T-cell (primary cell): ENCODE measurements around the gene RASSF3. TPM values are rescaled to one million over a fixed set of nuclear protein-coding genes. Genes with fewer than 3 reads are reported as not detected.
A peak's percentile ranks its signal among the peaks of the same experiment; 100 is the strongest.
"Not testable (repeated sequence)": the region's sequence is repeated elsewhere in the genome, so short reads cannot be mapped to it uniquely, and the experiment has no call there.

Source experiments
- ATAC-seq, 4 experiments: fragments of 200-7000 bp in 3 of 4; fragments of 150-1000 bp in 1 of 4; cut with Tn5 transposase; replicated peaks in 1 of 4; 1 replicate in 3 of 4; 2 replicates in 1 of 4; pipeline ENCODE4 v1.10.0; 2021; ENCODE audit warnings: moderate library complexity in 3 of 4, mild to moderate bottlenecking in 2 of 4, moderate number of reproducible peaks in 1 of 4
- CTCF ChIA-PET, 2 donors: fragments of 300-600 bp; sonication (Branson Sonifier 250); formaldehyde crosslinking; loops; one replicate each; lab custom pipeline; 2022; ENCODE audit warnings: antibody characterized with exemption in 2 of 2; lab: Charles Lee
- POLR2A ChIA-PET, 2 donors: fragments of 300-600 bp; sonication (Branson Sonifier 250); formaldehyde crosslinking; loops; one replicate each; lab custom pipeline; 2022; ENCODE audit warnings: antibody characterized with exemption in 2 of 2; lab: Charles Lee
- DNase-seq, 35 experiments: peaks; one replicate each; pipeline versions ENCODE4 v3.0.0 to v3.0.0-alpha.2; 2013 to 2023
- H3K27ac ChIP-seq: one replicate; pipeline ENCODE4 v1.5.1; 2013; ENCODE audit warnings: low read length
- H3K27me3 ChIP-seq, 2 experiments: replicated peaks in 1 of 2; 1 replicate in 1 of 2; 2 replicates in 1 of 2; pipeline versions ENCODE4 v1.6.1 to v1.7.0; 2013; ENCODE audit warnings: low read length in 1 of 2, mixed read lengths in 1 of 2; ENCODE audit not compliant: control insufficient read depth in 2 of 2, insufficient read depth in 2 of 2; ENCODE audit errors: extremely low read depth in 1 of 2
- H3K36me3 ChIP-seq, 2 donors: 1 replicate in 1 of 2; 2 replicates in 1 of 2; pipeline versions ENCODE4 v1.6.1 to v1.7.0; 2013; ENCODE audit warnings: low read length in 1 of 2; ENCODE audit not compliant: control insufficient read depth in 2 of 2, insufficient read depth in 1 of 2; ENCODE audit errors: extremely low read depth in 1 of 2
- H3K4me1 ChIP-seq, 2 experiments: 1 replicate in 1 of 2; 2 replicates in 1 of 2; pipeline versions ENCODE4 v1.6.1 to v1.7.0; 2013; ENCODE audit warnings: low read length in 2 of 2, mixed read lengths in 1 of 2; ENCODE audit not compliant: insufficient read depth in 2 of 2, control insufficient read depth in 1 of 2; ENCODE audit errors: extremely low read depth in 1 of 2
- H3K4me3 ChIP-seq, 2 donors: 1 replicate in 1 of 2; 2 replicates in 1 of 2; pipeline versions ENCODE4 v1.5.1 to v1.7.0; 2013; ENCODE audit warnings: mild to moderate bottlenecking in 2 of 2, low read length in 1 of 2, moderate library complexity in 1 of 2; ENCODE audit not compliant: control insufficient read depth in 1 of 2; ENCODE audit errors: extremely low read depth in 1 of 2
- H3K9me3 ChIP-seq: 2 replicates; pipeline ENCODE4 v1.7.0; 2013
- H3K27ac Mint-ChIP-seq, 2 donors: one replicate each; pipeline ENCODE4 v1.8.0; 2020 to 2021; ENCODE audit warnings: mild to moderate bottlenecking in 2 of 2, mixed read lengths in 2 of 2
- H3K27me3 Mint-ChIP-seq, 2 donors: one replicate each; pipeline ENCODE4 v1.8.0; 2021 to 2022; ENCODE audit warnings: mixed read lengths in 2 of 2
- H3K36me3 Mint-ChIP-seq: one replicate; pipeline ENCODE4 v1.8.0; 2021; ENCODE audit warnings: mixed read lengths
- H3K4me1 Mint-ChIP-seq, 3 donors: one replicate each; pipeline ENCODE4 v1.8.0; 2020 to 2022; ENCODE audit warnings: mixed read lengths in 3 of 3, mild to moderate bottlenecking in 1 of 3
- H3K4me3 Mint-ChIP-seq, 3 donors: one replicate each; pipeline ENCODE4 v1.8.0; 2020 to 2022; ENCODE audit warnings: mild to moderate bottlenecking in 3 of 3, mixed read lengths in 3 of 3, moderate library complexity in 3 of 3
- H3K9me3 Mint-ChIP-seq, 3 donors: one replicate each; pipeline ENCODE4 v1.8.0; 2020 to 2022; ENCODE audit warnings: mixed read lengths in 3 of 3
- WGBS: methylation state at CpG from one replicate; pipeline ENCODE4 v1.1.5; 2013; ENCODE audit warnings: missing lambda C conversion rate; ENCODE audit not compliant: insufficient coverage; 5-methylcytosine and 5-hydroxymethylcytosine counted together
- total RNA-seq, 35 experiments: library from RNA in 6 of 35; stranded (reverse) in 6 of 35; fragments of 120-200 nt in 1 of 35; gene quantifications; one replicate each; pipeline versions ENCODE4 v1.2.1 to v1.2.4 and lab custom pipeline; 2013 to 2026

The RASSF3 gene
- total RNA-seq, 5 donors from 2014 or later (not counting 1 experiment from before 2014, with no cell fraction given): 113 to 167 (median 149) TPM

GRCh38 chr12:64687816-64688215, 77.5 kb downstream of the RASSF3 start:
- H3K27ac ChIP-seq: peak overlapping the region; percentile 68
- ATAC-seq: peak in 1 of 4 experiments; percentile 11
- H3K36me3 ChIP-seq: peaks cover 0 to 63% of the 10 kb centered on the region in 2 donors

GRCh38 chr12:64688219-64688618, 77.9 kb downstream of the RASSF3 start:
- ATAC-seq: peak in 2 of 4 experiments; percentile 11 to 12
- no peak overlapping the region for H3K4me3 ChIP-seq
- peak overlapping the region; percentile 68 for H3K27ac ChIP-seq
- no peaks in the 10 kb centered on the region for H3K9me3 Mint-ChIP-seq
- H3K36me3 Mint-ChIP-seq: peaks cover 63% of the 10 kb centered on the region
- H3K36me3 ChIP-seq: peaks cover 0 to 67% of the 10 kb centered on the region in 2 donors
- H3K4me3 Mint-ChIP-seq: peak overlapping the region; percentile 29 to 73 (median 51)
- WGBS: 63% methylated on average over 5 of the region's 6 CpGs
- H3K27me3 ChIP-seq: no peaks in the 10 kb centered on the region
- H3K27me3 Mint-ChIP-seq: no peaks in the 10 kb centered on the region
- peaks cover 53 to 91% of the 10 kb centered on the region in 2 experiments for H3K4me1 ChIP-seq
- H3K27ac Mint-ChIP-seq: peak overlapping the region; percentile 88 to 94
- H3K9me3 ChIP-seq: no peaks in the 10 kb centered on the region
- ChIA-PET CTCF (interaction anchor here (0.6 to 1.8 kb wide), 4 partner anchors 39 to 178 kb away, joined by 3 to 12 read pairs (median 4); no protein-coding TSS in a partner anchor), POLR2A (interaction anchor here (0.6 kb wide), 3 partner anchors 18 to 47 kb away, joined by 3 to 10 read pairs (median 6); no protein-coding TSS in a partner anchor)
- peaks cover 77 to 86% (median 85%) of the 10 kb centered on the region in 3 donors for H3K4me1 Mint-ChIP-seq
- DNase-seq: peak in 2 of 35 experiments; percentile 16 to 35

More at GRCh38 chr12:64687816-64688215, 77.5 kb downstream of the RASSF3 start:
- Histone ChIP-seq H3K27me3 (no peaks in the 10 kb centered on the region), H3K4me3 (no peak overlapping the region), H3K4me1 (peaks cover 57 to 93% of the 10 kb centered on the region in 2 experiments), H3K9me3 (no peaks in the 10 kb centered on the region)
- Mint-ChIP-seq H3K4me3 (peak overlapping the region; percentile 29 to 73 (median 51)), H3K27ac (peak overlapping the region; percentile 88 to 94), H3K36me3 (peaks cover 59% of the 10 kb centered on the region), H3K4me1 (peaks cover 77 to 86% (median 86%) of the 10 kb centered on the region in 3 donors), H3K9me3 (no peaks in the 10 kb centered on the region), H3K27me3 (no peaks in the 10 kb centered on the region)
- WGBS: 41% methylated on average over 4 of the region's 5 CpGs
- ChIA-PET POLR2A (interaction anchor here (0.6 kb wide), 3 partner anchors 18 to 47 kb away, joined by 3 to 10 read pairs (median 6); no protein-coding TSS in a partner anchor), CTCF (interaction anchor here (0.6 to 1.0 kb wide), 4 partner anchors 39 to 177 kb away, joined by 3 to 5 read pairs (median 4); no protein-coding TSS in a partner anchor)
- peak in 1 of 35 experiments; percentile 28 for DNase-seq

DNA sequence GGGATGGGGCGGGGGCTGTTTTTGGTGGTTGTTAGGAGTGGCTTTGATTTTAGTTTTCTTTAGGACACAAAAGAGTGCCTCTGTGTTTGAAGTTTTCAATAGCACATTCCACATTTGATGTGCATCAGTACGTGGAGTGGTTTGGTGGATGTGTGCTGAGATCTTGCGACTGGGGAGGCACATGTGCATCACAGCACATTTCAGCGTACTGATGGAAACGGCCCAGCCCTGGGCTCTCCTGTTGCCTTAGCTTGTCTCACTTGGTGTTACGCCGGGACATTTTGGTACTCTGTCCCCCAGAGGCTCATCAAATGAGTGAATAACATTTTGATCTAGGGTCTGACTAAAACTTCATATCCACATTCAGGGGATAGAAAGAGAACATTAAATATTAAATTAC, 78.4 kb downstream of the RASSF3 start:
- ATAC-seq (peak in 1 of 4 experiments; percentile 25), DNase-seq (peak in 1 of 35 experiments; percentile 38)
- H3K27ac ChIP-seq: peak overlapping the region; percentile 68
- peaks cover 77 to 86% (median 85%) of the 10 kb centered on the region in 3 donors for H3K4me1 Mint-ChIP-seq
- H3K27ac Mint-ChIP-seq: peak overlapping the region; percentile 88 to 94
- peak overlapping the region; percentile 13 to 73 (median 13) for H3K4me3 Mint-ChIP-seq
- ChIA-PET POLR2A (interaction anchor here (0.5 to 1.0 kb wide), 4 partner anchors 19 to 51 kb away, joined by 3 to 7 read pairs (median 4); no protein-coding TSS in a partner anchor), CTCF (interaction anchor here (0.5 to 1.8 kb wide), 11 partner anchors 9 to 178 kb away, joined by 3 to 12 read pairs (median 4); no protein-coding TSS in a partner anchor)
- H3K4me1 ChIP-seq: peaks cover 52 to 91% of the 10 kb centered on the region in 2 experiments
- no peaks in the 10 kb centered on the region for H3K27me3 Mint-ChIP-seq
- no peaks in the 10 kb centered on the region for H3K9me3 ChIP-seq
- H3K27me3 ChIP-seq: no peaks in the 10 kb centered on the region
- H3K36me3 Mint-ChIP-seq: peaks cover 64% of the 10 kb centered on the region
- WGBS: 52% methylated on average over 7 of the region's 7 CpGs
- H3K36me3 ChIP-seq: peaks cover 0 to 72% of the 10 kb centered on the region in 2 donors
- no peak overlapping the region for H3K4me3 ChIP-seq
- H3K9me3 Mint-ChIP-seq: no peaks in the 10 kb centered on the region

GRCh38 chr12:64690236-64690635, 79.9 kb downstream of the RASSF3 start:
- H3K27ac Mint-ChIP-seq: peak overlapping the region; percentile 84 to 88
- ChIA-PET POLR2A (interaction anchor here (0.6 to 1.1 kb wide), 3 partner anchors 13 to 86 kb away, joined by 3 to 6 read pairs (median 4); no protein-coding TSS in a partner anchor), CTCF (interaction anchor here (0.6 to 1.5 kb wide), 2 partner anchors 21 to 56 kb away, joined by 3 to 6 read pairs; no protein-coding TSS in a partner anchor)
- H3K9me3 Mint-ChIP-seq, ATAC-seq, H3K9me3 ChIP-seq, H3K27me3 Mint-ChIP-seq, H3K4me3 ChIP-seq, DNase-seq, H3K27me3 ChIP-seq: not testable (repeated sequence)
- H3K36me3 ChIP-seq: peaks cover 0 to 83% of the 10 kb centered on the region in 2 donors
- peak overlapping the region in 1 of 3 donors; percentile 47 for H3K4me3 Mint-ChIP-seq
- H3K4me1 ChIP-seq: peaks cover 42 to 93% of the 10 kb centered on the region in 2 experiments
- H3K36me3 Mint-ChIP-seq: peaks cover 71% of the 10 kb centered on the region
- 96% methylated on average over 3 of the region's 6 CpGs for WGBS
- peak overlapping the region; percentile 48 for H3K27ac ChIP-seq
- H3K4me1 Mint-ChIP-seq: peaks cover 77 to 87% (median 84%) of the 10 kb centered on the region in 3 donors

GRCh38 chr12:64691227-64691794, 81.0 kb downstream of the RASSF3 start:
- 100% methylated on average over 1 of the region's 6 CpGs for WGBS
- ChIA-PET CTCF (interaction anchor here (0.5 to 1.5 kb wide), 4 partner anchors 8 to 142 kb away, joined by 3 to 6 read pairs (median 3); no protein-coding TSS in a partner anchor), POLR2A (interaction anchor here (0.6 to 1.1 kb wide), 3 partner anchors 11 to 72 kb away, joined by 3 to 5 read pairs (median 4); no protein-coding TSS in a partner anchor)
- H3K36me3 Mint-ChIP-seq: peaks cover 66% of the 10 kb centered on the region
- Histone ChIP-seq H3K9me3 (no peaks in the 10 kb centered on the region), H3K4me1 (peaks cover 44 to 92% of the 10 kb centered on the region in 2 experiments), H3K27me3 (no peaks in the 10 kb centered on the region), H3K36me3 (peaks cover 0 to 80% of the 10 kb centered on the region in 2 donors), H3K4me3 (no peak overlapping the region), H3K27ac (peak overlapping the region; percentile 48)
- peak overlapping the region; percentile 92 to 93 for H3K27ac Mint-ChIP-seq
- ATAC-seq (no peak), DNase-seq (no peak)
- H3K4me1 Mint-ChIP-seq: peaks cover 79 to 87% (median 83%) of the 10 kb centered on the region in 3 donors
- peak overlapping the region in 2 of 3 donors; percentile 9 to 45 for H3K4me3 Mint-ChIP-seq
- no peaks in the 10 kb centered on the region for H3K9me3 Mint-ChIP-seq
- H3K27me3 Mint-ChIP-seq: no peaks in the 10 kb centered on the region
